Prostate gland (tissue), 2 donors: ENCODE data around the gene HSH2D. TPM values are rescaled to one million over a fixed set of nuclear protein-coding genes. Genes with fewer than 3 reads are reported as not detected.

ENCODE experiments used
- DNase-seq: peaks from one replicate; pipeline ENCODE4 v3.0.0-alpha.2; 2019; ENCODE audit warnings: low spot score
- H3K27ac ChIP-seq, 2 donors: fragments of 200-600 bp; sonication (generic); 2 replicates each; pipeline ENCODE4 v1.5.1; 2017 to 2019
- H3K27me3 ChIP-seq: fragments of 200-600 bp; sonication (generic); replicated peaks from 2 replicates; pipeline ENCODE4 v1.5.1; 2019; ENCODE audit not compliant: insufficient read depth
- H3K36me3 ChIP-seq, 2 donors: fragments of 200-600 bp; sonication (generic); 1 replicate in 1 of 2; 2 replicates in 1 of 2; pipeline versions ENCODE4 v1.5.1 to v1.8.1; 2017 to 2019
- H3K4me1 ChIP-seq: fragments of 200-600 bp; sonication (generic); replicated peaks from 2 replicates; pipeline ENCODE4 v1.5.1; 2019
- H3K4me3 ChIP-seq, 2 donors: fragments of 200-600 bp; sonication (generic); 2 replicates each; pipeline ENCODE4 v1.5.1; 2017 to 2019
- H3K9me3 ChIP-seq: fragments of 200-600 bp; sonication (generic); 2 replicates; pipeline ENCODE4 v1.5.1; 2017
- POLR2A ChIP-seq: fragments of 450-650 bp; IDR thresholded peaks from one replicate; pipeline ENCODE4 v1.6.1; 2016; ENCODE audit warnings: antibody characterized with exemption, mild to moderate bottlenecking
- POLR2AphosphoS5 ChIP-seq: sonication (generic); formaldehyde crosslinking; IDR thresholded peaks from one replicate; pipeline ENCODE4 v1.6.1; 2017; ENCODE audit warnings: antibody characterized with exemption
- WGBS: methylation state at CpG from one replicate; pipeline ENCODE4 v1.1.5; 2018; 5-methylcytosine and 5-hydroxymethylcytosine counted together
- intact Hi-C: fragments of 100-400 bp; cut with DNase I; formaldehyde crosslinking; loops from one replicate; pipeline ENCODE4 v1.14.2; 2022
- total RNA-seq, 2 donors: library from RNA; depleted of rRNA; stranded (reverse); fragments of >200 nt; gene quantifications; one replicate each; pipeline ENCODE4 v1.1.0, GENCODE V29; 2016
- TF ChIP-seq, protein P1 (sequence below), 4 experiments: fragments of 200-600 bp in 2 of 4; fragments of 450-650 bp in 2 of 4; sonication (generic) in 2 of 4; IDR thresholded peaks; 1 replicate in 3 of 4; 2 replicates in 1 of 4; pipeline ENCODE4 v1.5.1; 2016 to 2019; ENCODE audit warnings: antibody characterized with exemption in 4 of 4, mild to moderate bottlenecking in 2 of 4, moderate library complexity in 2 of 4

HSH2D gene
- total RNA-seq, 2 donors from 2014 or later: 12.6 to 13.5 TPM

DNA sequence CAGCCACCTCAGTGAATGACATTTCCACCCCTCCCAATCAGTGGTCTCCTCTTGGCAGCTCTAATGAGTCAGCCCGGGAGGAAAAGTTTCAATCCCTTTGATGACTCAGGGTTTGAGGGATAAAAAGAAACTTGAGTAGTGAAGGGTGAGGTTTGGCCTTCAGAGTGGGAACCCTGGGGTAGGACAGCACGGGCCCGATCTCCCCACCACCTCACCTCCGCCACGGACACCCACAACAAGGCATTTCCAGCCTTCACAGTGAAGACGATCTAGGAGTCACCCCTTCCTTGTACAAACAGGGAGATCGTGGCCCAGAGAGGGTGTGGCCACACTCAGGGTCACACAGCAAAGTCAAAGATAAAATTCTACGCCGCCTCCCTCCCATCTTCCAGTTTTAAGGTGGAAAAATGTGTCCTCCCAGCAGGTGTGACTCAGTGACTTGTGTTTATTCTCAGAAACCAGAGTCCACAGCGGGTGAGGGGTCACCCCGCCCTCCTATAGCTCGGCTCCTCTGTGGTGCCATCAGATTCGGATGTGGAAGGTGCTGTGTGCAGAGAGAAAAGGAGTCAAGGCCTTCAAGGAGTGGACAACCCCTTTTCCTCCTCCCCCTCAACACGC is 17.6 kb downstream of the HSH2D start:
- Histone ChIP-seq H3K27ac (no peak overlapping the region), H3K9me3 (no peaks in the 10 kb centered on the region), H3K36me3 (no peaks in the 10 kb centered on the region), H3K27me3 (no peaks in the 10 kb centered on the region), H3K4me3 (no peak overlapping the region), H3K4me1 (no peaks in the 10 kb centered on the region)
- intact Hi-C loops: no loop called here
- WGBS: 76% methylated on average over 14 of the region's 14 CpGs
- DNase-seq: no peak
- TF ChIP-seq POLR2A: no peak

DNA sequence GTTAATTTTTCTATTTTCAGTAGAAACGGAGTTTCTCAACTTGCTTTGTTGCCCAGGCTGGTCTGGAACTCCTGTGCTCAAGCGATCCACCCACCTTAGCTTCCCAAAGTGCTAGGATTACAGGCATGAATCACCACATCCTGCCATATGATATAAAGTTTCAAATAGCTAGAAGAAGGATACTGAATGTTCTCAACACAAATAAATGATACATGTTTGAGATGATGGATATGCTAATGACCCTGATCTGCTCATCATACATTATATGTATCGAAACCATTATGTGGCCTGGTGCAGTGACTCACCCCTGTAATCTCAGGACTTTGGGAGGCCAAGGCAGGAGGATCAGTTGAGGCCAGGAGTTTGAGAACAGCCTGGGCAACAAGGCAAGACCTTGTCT is 18.4 kb downstream of the HSH2D start:
- Histone ChIP-seq H3K36me3 (no peaks in the 10 kb centered on the region), H3K9me3 (no peaks in the 10 kb centered on the region), H3K4me1 (no peaks in the 10 kb centered on the region), H3K4me3 (no peak overlapping the region), H3K27me3 (no peaks in the 10 kb centered on the region), H3K27ac (no peak overlapping the region)
- WGBS: 68% methylated on average over 3 of the region's 3 CpGs
- DNase-seq: no peak
- intact Hi-C loops: no loop called here
- TF ChIP-seq, protein P1, sequence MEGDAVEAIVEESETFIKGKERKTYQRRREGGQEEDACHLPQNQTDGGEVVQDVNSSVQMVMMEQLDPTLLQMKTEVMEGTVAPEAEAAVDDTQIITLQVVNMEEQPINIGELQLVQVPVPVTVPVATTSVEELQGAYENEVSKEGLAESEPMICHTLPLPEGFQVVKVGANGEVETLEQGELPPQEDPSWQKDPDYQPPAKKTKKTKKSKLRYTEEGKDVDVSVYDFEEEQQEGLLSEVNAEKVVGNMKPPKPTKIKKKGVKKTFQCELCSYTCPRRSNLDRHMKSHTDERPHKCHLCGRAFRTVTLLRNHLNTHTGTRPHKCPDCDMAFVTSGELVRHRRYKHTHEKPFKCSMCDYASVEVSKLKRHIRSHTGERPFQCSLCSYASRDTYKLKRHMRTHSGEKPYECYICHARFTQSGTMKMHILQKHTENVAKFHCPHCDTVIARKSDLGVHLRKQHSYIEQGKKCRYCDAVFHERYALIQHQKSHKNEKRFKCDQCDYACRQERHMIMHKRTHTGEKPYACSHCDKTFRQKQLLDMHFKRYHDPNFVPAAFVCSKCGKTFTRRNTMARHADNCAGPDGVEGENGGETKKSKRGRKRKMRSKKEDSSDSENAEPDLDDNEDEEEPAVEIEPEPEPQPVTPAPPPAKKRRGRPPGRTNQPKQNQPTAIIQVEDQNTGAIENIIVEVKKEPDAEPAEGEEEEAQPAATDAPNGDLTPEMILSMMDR (IDR thresholded peaks at IDR 0.05): no peak
- TF ChIP-seq POLR2AphosphoS5 (no peak), POLR2A (no peak)

DNA sequence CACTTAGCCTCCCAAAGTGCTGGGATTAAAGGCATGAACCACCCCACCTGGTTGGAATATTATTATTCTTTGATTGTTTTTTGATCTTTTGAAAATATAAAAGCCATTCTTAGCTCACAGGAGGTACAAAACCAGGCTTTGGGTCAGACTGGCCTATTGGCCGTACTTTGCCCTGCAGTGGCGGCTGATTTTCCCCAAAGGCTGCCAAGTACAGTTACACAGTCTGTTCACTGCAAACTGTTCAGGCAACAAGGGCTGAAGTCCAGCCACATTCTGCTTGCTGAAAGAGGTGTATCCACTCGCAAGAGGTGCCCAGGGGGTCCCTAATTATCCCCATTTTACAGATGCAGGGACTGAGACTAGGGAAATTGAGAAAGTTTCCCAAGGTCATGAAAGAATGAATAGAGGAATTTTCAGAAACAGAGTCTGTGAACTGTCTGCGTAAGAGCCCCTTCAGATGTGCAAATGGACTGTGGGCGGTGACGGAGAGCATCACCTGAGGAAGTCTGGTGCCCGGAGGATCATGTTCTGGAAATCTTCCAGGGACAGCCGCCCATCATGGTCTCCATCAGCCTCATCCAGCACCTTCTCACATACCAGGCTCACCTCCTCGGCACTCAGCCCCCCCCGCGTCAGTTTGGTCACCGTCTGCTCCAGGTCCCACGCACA is 20.9 kb downstream of the HSH2D start:
- no peaks in the 10 kb centered on the region for H3K27me3 ChIP-seq
- H3K4me1 ChIP-seq: no peaks in the 10 kb centered on the region
- H3K4me3 ChIP-seq: no peak overlapping the region
- TF ChIP-seq, protein P1 (IDR thresholded peaks at IDR 0.05): no peak
- TF ChIP-seq POLR2A (no peak), POLR2AphosphoS5 (no peak)
- no peaks in the 10 kb centered on the region for H3K9me3 ChIP-seq
- no peak overlapping the region for H3K27ac ChIP-seq
- H3K36me3 ChIP-seq: no peaks in the 10 kb centered on the region
- intact Hi-C loops: no loop called here
- WGBS: 81% methylated on average over 13 of the region's 13 CpGs
- no peak for DNase-seq

DNA sequence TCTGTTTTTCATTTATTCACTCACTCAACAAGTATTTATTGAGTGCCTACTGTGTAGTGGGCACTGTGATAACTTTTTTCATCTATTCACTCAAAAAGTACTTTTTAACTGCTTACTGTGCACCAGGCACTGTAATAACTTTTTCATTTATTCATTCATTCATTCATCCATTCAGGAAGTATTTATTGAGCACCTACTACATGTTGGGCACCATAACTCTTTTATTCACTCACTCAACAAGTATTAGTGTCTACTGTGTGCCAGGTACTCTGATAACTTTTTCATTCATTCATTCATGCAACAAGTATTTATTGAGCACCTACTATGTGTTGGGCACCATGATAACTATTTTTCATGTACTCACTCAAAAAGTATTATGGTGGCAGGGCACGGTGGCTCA is 22.9 kb downstream of the HSH2D start:
- TF ChIP-seq POLR2AphosphoS5 (no peak), POLR2A (no peak)
- TF ChIP-seq, protein P1 (IDR thresholded peaks at IDR 0.05): no peak
- Histone ChIP-seq H3K4me1 (no peaks in the 10 kb centered on the region), H3K36me3 (no peaks in the 10 kb centered on the region), H3K27ac (no peak overlapping the region), H3K27me3 (no peaks in the 10 kb centered on the region), H3K9me3 (no peaks in the 10 kb centered on the region), H3K4me3 (no peak overlapping the region)
- DNase-seq: no peak
- 100% methylated on average over 1 of the region's 1 CpG for WGBS
- intact Hi-C loops: no loop called here

- no peaks in the 10 kb centered on the region for H3K4me1 ChIP-seq
- intact Hi-C loops: no loop called here
- TF ChIP-seq POLR2A (no peak), POLR2AphosphoS5 (no peak)
- TF ChIP-seq, protein P1 (IDR thresholded peaks at IDR 0.05): no peak
- no peaks in the 10 kb centered on the region for H3K27me3 ChIP-seq
- no peaks in the 10 kb centered on the region for H3K36me3 ChIP-seq
- no peak for DNase-seq
- no peak overlapping the region for H3K27ac ChIP-seq
- 75% methylated on average over 5 of the region's 5 CpGs for WGBS
- H3K9me3 ChIP-seq: no peaks in the 10 kb centered on the region
- no peak overlapping the region for H3K4me3 ChIP-seq
Observed at GRCh38 chr19:16167055-16167454, 23.6 kb downstream of the HSH2D start.
